Type B pancreatic cell (in vitro differentiated cells): ENCODE data around the gene ZNF664. TPM values are rescaled to one million over a fixed set of nuclear protein-coding genes. Genes with fewer than 3 reads are reported as not detected.

Experiments used
- DNase-seq: peaks from one replicate; pipeline ENCODE4 v3.0.0; 2021; ENCODE audit warnings: mixed read lengths; ENCODE audit not compliant: unreplicated experiment; ENCODE audit errors: extremely low spot score
- H3K27ac Mint-ChIP-seq: 2 replicates; pipeline ENCODE4 v1.8.0; 2021; ENCODE audit warnings: mild to moderate bottlenecking, mixed read lengths
- H3K27me3 Mint-ChIP-seq: 2 replicates; pipeline ENCODE4 v1.8.0; 2021; ENCODE audit warnings: mixed read lengths
- H3K36me3 Mint-ChIP-seq: 2 replicates; pipeline ENCODE4 v1.8.0; 2021; ENCODE audit warnings: mixed read lengths
- H3K4me1 Mint-ChIP-seq: one replicate; pipeline ENCODE4 v1.8.0; 2021; ENCODE audit warnings: mixed read lengths; ENCODE audit not compliant: unreplicated experiment
- H3K4me3 Mint-ChIP-seq: 2 replicates; pipeline ENCODE4 v1.8.0; 2021; ENCODE audit warnings: mild to moderate bottlenecking, mixed read lengths
- H3K9me3 Mint-ChIP-seq: 2 replicates; pipeline ENCODE4 v1.8.0; 2021; ENCODE audit warnings: mixed read lengths
- CTCF ChIP-seq: fragments of 200-600 bp; sonication (generic); conservative IDR thresholded peaks from 2 replicates; pipeline ENCODE4 v1.5.0; 2021; ENCODE audit warnings: antibody characterized with exemption, mild to moderate bottlenecking
- total RNA-seq: library from RNA; stranded (reverse); gene quantifications from 2 replicates; pipeline ENCODE4 v1.2.1, GENCODE V29; 2021; ENCODE audit warnings: low replicate concordance

The ZNF664 gene
- total RNA-seq, 1 donor from 2014 or later, result 149 TPM

DNA sequence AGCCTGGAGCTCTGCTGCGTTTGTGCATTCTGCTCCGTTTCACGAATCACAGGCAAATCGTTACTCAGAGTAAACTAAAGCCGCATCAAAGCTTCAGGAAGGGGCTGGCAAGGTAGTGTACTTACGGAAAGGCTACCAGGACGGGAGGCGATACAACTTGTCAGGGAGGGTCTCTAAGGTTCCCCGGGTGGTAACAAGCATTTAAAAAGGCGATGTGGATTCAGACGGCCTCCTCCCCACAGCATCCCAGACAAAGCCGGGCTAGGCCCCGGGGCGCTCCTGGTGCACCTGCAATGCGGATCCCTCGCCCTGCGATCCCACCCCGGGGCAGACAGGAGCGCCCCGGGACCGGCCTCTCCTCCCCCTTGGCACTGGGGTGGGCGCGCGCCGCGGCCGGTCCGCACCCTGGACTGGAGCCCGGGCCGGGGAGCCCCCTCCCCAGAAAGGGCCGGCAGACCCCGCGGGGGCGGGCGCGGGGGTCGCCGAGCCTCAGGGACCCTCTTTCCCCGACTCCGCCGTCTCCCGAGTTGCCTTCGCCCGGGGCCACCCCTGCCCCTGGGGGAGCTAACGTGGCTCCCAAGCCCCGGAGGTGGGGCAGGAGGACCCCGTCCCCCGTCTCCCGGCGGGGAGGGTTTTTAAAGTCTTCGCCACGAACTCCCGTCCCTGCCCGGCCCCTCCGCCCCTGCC lies 1.1 kb upstream of the ZNF664 start:
- Mint-ChIP-seq H3K4me3 (peak overlapping the region; percentile 98), H3K4me1 (peaks cover 29% of the 10 kb centered on the region), H3K27me3 (no peaks in the 10 kb centered on the region), H3K36me3 (peaks cover 24% of the 10 kb centered on the region), H3K27ac (peak overlapping the region; percentile 97), H3K9me3 (no peaks in the 10 kb centered on the region)
- DNase-seq, result no peak
- no peak for TF ChIP-seq CTCF

DNA sequence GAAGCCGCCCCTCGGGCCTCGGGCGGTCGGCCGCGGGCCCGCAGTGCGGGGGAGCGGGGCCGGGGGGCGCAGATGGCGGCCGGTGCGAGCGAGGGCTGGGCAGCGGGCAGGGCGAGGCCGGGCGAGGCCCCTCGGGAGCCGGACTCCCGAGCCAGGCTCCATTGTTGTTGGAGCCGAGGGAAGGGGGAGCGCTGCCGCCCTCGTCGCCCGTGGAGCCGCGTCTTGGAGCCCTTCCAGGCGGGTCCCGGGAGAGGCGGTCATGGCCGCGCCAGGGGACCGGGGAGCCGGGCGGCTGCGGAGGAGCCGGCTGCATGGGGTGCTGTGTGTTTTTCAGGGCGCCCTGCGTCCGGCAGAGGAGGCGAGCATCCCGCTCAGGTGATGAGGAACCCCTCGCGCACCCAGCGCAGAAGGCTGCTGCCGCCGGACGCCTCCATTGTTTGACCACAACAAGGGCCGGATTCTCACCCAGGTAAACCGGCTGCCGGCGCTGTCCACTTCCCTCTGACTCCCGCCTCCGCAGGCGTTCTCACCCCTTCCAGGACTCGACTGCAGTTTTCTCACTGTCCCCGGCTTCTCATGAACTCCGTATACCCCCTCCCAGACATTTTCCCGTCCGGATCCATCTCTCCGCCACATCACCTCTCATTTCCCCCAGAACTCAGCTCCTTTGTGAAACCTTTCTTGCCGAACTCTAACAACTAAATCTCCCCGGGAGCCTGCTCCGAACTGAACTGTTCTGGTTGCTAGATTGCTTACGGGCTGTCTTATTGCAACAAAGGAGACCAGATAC lies 732 bp downstream of the ZNF664 start:
- Mint-ChIP-seq H3K27ac (peak overlapping the region; percentile 96), H3K27me3 (no peaks in the 10 kb centered on the region), H3K4me1 (peaks cover 29% of the 10 kb centered on the region), H3K9me3 (no peaks in the 10 kb centered on the region), H3K36me3 (peaks cover 25% of the 10 kb centered on the region), H3K4me3 (peak overlapping the region; percentile 99)
- DNase-seq, result no peak
- no peak for TF ChIP-seq CTCF

- Mint-ChIP-seq H3K9me3 (no peaks in the 10 kb centered on the region), H3K36me3 (peaks cover 32% of the 10 kb centered on the region), H3K27ac (peak overlapping the region; percentile 2), H3K4me3 (peak overlapping the region; percentile 20), H3K4me1 (peaks cover 30% of the 10 kb centered on the region), H3K27me3 (no peaks in the 10 kb centered on the region)
- no peak for DNase-seq
- no peak for TF ChIP-seq CTCF
Observed at GRCh38 chr12:123976227-123976826, 3.3 kb downstream of the ZNF664 start.

- Mint-ChIP-seq H3K9me3 (no peaks in the 10 kb centered on the region), H3K27me3 (no peaks in the 10 kb centered on the region), H3K36me3 (peaks cover 27% of the 10 kb centered on the region), H3K4me1 (peaks cover 44% of the 10 kb centered on the region), H3K27ac (no peak overlapping the region), H3K4me3 (no peak overlapping the region)
- DNase-seq, result no peak
- no peak for TF ChIP-seq CTCF
Observed at GRCh38 chr12:123979566-123979965, 6.6 kb downstream of the ZNF664 start.

- DNase-seq, result no peak
- Mint-ChIP-seq H3K27ac (no peak overlapping the region), H3K4me3 (no peak overlapping the region), H3K4me1 (peaks cover 47% of the 10 kb centered on the region), H3K36me3 (peaks cover 17% of the 10 kb centered on the region), H3K9me3 (no peaks in the 10 kb centered on the region), H3K27me3 (no peaks in the 10 kb centered on the region)
- no peak for TF ChIP-seq CTCF
Observed at GRCh38 chr12:123982269-123982668, 9.3 kb downstream of the ZNF664 start.
